GM21717 (cell line): ENCODE data around the gene GSK3A.

Experiments
- ATAC-seq: cut with Tn5 transposase; IDR thresholded peaks from one replicate; pipeline ENCODE4 v1.9.1; 2021; ENCODE audit warnings: mild to moderate bottlenecking, moderate library complexity; ENCODE audit not compliant: unreplicated experiment

Gene GSK3A

DNA sequence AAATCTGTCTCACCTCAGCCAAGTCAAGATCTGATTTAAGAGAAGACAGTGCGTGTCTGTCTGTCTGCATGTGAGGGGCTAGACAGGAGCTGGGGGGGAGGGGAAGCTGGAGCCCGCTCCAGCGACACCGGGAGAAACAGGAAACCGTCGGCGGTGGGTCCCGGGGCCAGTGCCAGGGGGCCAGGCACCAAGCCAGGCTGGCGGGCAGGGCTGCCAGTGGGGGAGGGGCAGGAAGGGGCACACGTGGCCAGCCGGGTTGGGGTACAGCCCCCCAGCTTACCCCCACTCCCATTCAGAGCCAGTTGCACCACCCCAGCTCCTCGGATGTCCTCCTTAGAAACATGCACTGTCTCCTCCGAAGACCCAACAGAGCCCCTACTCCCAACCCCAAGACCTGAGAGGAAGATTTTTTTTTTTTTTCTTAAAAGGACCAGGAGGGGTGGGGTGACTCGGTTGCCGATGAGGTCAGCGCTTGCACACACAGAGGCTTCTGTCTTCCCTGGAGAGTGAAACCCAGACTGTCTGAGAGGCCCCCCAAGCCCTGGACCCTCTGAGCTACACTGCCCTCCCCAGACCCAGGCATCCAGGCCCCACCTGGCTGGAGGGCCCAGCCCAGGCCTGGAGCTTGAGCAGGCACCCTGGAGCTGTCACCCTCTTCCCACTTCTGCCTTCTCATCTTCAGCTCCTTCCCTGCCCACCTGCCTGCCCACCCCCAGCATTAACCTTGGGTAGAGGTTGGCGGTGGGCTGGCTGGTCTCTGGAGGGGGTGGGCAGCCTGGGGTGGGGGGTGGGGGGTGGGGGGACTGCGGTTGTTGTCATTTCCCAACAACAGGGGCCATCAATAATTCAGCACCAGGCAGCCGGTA, 8.5 kb upstream of the GSK3A start:
- no peak for ATAC-seq

DNA sequence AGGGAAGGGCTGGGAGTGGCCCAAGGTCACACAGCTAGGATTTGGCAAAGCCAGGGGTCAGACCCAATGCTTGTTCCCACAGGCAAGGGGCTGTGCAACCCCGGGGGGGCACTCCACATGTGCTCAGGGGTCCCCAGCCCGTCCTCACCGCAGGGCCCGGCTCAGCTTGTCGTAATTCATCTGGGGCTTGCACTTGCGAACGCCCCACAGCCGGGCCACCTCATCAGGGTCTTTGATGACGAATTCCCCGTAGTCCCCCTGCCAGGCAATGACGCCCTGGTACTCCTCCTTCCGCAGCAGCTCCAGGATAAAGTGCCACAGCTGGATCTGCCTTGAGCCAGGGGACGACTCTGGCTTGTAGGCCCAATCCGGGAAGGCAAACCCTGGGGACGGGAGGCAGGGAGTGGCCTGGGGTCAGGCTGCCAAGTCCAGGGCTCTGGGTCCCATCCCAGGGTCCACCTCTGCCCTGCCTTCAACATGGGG, 7.8 kb upstream of the GSK3A start:
- ATAC-seq, result no peak

DNA sequence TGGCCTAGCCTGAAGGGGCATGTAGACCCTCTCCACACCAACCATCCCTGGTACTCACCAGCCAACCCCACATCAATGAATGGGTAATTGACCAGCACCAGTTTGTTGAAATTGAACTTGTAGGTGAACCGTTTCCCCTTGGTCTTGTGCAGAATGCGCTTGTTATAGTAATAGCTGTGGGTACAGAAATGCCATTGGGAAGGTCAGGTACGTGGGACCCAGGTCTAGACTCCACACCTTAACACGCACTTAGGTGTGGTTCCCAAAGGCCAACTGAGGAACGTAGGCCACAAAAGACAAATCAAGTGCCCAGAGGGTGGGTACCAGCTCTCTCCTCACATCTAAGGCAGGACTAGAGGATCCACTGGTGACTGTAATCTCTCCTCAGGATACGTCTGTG, 7.4 kb upstream of the GSK3A start:
- no peak for ATAC-seq

DNA sequence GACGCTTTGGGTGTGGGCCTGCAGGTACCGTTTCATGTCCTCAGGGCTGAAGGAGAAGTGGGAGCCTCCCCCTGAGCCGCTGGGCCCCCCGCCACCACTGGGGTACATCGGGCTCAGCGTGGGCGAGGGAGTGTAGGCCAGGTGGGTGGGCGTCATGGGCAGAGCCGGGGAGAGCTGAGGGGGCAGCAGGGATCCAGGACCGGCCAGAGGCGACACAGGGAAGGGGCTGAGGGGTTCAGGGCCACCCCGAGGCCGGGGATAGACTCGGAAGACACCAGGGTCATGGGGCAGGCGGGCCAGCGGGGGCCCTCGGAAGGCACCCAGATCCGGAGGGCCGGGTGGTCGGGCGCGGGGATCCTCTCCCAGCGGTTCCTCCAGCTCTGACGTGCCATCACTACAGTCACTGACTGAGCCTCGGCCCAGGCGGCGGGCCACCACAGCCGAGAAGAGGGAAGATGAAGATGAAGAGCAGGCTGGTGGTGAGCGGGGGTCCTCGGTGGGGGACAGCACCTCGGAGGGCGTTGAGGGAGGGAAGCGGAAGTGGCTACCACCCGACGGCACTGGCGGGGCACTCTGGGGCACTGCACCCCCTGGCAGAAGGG, 6.8 kb upstream of the GSK3A start:
- no peak for ATAC-seq

DNA sequence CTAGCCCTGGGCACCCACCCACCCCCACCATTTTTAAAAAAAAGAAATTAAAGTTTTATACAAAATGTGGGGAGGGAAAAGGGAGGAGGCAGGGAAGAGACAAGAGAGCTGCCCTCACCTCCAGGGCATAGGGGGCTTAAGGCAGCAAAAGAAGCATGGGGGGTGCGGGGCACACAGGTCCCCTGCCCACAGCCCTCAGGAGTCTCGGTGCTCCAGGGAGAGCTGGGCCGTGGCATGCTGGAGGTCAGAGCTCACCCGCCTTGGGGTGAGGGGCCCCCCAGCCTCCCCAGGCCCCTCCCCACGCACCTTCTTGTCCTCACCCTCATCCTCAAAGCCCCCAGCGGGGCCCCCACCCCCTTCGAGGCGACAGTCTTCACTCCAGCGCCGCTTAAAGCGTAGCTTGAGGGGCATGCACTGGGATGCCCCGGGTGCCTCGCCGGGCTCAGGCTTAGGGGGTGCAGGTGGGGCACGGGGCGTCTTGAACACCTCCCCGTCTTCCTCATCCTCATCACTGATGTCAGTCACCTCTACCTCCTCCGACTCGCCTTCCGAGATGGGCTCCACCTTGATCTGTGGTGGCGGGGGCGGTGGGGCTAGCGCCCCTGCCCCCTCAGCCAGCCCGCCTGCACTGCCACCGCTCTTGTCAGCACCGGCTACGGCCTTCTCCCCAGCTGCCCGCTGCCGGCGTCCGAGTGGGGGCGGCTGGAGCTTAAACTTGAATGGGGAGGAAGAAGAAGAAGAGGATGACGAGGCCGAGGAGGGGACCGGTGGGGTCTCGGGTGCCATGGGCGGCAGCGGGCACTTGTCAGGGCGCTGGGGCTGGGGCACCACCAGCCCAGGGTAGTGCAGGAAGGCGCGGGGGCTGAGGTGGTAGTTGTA, 6.1 kb upstream of the GSK3A start:
- ATAC-seq, result no peak

DNA sequence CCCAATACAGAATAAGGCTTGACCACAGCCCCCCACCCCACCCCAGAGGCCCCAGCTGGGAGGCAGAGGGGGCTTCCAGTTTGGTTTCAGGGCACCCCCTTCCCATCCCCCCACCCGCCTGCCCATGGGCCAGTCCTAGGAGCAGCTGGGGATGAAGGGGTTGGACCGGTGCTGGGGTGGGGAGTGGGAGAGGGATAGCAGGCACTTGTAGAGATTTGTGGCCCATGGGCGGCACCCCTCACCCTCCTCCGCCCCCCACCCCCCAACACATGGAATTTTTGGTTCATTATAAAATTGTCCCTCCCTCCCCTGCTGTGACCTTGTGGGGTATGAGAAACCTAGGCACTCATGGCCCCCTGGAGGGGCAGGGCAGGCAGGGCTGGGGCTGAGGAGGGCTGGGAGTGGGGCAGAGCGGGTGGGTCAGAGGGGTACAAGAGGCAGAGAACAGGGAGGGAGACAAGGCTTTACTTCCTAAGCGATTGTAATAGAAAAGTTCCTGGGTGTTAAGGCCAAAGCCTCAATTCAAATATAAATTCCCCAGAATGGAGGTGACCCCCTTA, 5.3 kb upstream of the GSK3A start:
- ATAC-seq, result no peak

DNA sequence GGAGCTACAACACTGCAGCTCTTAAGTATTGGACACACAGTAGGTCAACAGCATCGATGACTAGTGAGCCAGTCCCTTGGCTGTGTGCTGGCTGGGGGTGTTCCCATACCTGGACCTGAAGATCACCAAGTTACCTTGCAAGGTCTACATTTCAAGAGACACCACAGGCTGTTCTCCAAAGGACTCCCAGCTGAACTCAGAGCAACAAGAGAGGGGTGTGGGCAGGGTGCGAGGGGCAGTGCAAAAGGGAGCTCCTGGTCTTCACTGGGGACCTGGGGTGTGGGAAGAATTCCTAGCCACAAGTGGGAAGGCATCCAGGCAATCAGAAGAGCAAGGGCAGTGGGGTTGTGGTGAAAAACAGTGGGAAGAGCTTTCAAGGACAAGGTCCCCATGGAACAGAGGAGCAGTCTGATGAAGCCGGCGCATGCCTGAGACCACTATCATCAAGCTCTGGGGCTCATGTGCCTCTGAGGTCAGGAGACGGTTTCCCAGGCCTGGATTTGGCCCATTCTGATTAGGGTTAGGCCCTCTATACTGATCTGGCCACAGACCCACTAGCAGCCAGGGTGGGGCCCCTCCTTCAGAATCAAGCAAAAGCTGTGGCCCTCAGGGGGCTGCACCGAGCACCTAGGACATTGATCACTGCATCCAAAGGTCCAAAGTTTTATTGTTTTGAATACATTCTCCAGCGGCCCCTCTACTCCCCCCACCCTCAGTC, 4.7 kb upstream of the GSK3A start:
- no peak for ATAC-seq

DNA sequence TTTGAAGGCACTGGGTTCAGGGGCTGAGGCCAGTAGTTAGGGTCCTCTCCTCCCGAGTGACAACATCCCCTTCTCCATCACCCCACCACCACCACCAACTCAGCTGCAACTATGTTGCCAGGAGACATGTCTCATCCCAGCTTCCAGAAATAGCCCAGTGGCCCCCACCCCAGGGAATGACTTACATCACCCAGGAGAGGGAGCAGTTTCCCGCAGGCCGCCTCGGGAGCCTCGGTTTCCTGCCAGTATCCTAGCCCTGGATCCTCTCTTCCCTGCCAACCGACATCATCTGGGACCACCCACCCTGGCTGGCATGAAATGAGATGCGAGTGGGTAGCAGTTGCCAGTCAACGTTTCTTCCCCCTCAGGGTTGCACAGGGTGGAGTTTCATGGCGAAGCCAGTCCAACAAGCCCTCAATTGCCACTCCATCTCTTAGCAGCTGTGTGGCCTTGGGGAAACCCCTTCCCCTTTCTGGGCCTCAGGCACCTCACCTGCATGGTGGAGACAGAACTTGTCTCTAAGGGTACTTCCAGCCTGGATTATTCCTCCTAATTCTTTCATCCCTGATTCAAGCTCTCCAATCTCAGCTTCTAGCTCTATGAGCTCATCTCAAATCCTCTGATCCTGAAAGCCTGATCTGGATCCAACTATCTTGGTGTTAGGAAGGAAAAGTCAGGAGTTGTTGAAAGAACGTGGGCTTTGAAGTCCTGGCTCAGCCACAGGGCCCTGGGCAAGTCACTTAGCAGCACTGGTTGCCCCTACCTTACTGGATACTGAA, 3.9 kb upstream of the GSK3A start:
- no peak for ATAC-seq

DNA sequence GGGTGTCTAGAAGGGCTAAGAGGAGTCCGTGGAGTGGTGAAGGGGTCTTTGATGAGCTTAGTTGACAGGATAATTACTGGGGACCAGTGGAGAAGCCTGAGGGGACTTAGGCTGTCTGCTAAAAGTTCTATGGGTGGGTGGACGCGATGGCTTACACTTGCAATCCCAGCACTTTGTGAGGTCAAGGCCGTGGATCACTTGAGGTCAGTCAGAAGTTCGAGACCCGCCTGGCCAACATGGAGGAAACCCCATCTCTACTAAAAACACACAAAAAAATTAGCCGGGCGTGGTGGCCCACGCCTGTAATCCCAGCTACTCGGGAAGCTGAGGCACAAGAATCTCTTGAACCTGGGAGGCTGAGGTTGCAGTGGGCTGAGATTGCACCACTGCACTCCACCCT, 2.8 kb upstream of the GSK3A start:
- no peak for ATAC-seq

DNA sequence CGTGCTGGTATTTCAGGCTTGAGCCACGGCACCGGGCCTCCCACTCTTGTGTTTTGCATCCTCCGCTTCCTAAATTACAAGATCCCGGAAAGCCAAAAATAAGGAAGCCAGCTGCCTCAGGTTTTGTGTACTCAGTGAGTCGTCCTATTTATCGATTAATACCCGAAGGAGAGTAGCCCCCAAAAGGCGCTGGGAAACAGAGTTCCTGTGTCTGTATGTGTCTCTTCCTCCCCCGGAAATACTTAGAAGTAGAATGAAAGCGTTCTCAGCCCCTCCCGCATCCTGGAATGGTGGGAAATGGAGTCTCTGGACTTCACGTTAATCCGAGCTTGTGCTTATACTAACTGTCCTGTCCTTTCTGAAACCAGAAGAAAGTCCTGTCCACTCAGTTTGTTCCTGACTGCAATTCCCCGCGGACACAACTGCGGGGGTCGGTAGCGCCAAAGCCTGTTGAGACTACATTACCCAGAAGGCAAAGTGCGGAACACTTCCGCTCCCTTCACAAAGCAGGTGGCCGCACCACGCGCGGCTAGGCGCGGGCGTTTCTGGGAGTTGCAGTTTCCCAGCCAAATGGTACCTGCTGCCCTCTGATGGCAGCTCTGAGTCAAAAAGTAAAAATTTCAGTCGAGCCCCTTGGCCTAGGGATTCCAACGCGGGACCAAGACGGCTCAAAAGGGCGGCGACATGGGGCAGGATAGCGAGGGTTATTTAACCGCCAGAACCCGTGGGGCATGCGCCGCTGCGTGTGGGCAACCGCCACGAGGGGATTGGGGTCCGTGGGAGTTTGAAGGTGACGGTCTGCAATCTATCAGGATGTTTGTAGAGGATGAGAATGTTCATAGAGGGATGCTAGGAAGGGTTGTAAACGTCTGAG, 2.2 kb upstream of the GSK3A start:
- ATAC-seq, result peak; percentile 31

DNA sequence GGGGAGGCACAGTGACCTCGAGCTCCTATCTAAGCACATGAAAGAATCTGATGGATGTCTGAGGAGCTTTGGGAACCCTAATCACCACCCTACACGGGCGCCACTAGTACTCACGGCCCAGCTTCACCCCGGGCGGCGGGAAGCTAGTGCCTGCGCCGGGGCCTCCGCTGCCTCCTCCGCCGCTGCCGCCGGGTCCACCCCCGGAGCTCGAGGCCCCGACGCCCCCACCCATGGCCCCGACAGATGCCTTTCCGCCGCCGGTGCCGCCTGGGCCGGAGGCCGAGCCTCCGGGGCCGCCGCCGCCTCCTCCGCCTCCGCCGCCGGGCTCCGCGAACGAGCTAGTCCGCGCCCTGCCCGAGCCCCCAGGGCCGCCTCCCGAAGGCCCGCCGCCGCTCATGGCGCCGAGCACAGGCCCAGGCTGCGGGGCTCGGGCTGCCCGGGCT, 312 bp downstream of the GSK3A start:
- peak; percentile 0 for ATAC-seq

DNA sequence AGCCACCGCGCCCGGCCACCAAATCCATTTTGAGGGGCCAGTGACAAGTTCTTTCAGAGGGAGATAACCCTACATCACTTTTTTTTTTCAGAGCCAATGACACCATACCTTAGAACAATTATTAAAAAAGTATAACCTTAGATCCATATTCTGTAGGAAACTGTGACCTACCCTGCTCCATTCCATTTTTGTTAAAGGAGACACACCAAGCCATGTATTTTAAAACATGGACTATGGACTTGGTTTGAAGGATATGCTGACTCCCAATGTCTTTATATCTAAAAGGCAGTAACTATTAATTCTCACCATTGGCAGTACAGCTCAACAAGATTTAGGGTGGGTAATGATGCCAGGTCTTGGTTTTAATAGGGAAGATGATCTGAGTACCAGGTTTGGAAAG, 1.1 kb downstream of the GSK3A start:
- no peak for ATAC-seq

DNA sequence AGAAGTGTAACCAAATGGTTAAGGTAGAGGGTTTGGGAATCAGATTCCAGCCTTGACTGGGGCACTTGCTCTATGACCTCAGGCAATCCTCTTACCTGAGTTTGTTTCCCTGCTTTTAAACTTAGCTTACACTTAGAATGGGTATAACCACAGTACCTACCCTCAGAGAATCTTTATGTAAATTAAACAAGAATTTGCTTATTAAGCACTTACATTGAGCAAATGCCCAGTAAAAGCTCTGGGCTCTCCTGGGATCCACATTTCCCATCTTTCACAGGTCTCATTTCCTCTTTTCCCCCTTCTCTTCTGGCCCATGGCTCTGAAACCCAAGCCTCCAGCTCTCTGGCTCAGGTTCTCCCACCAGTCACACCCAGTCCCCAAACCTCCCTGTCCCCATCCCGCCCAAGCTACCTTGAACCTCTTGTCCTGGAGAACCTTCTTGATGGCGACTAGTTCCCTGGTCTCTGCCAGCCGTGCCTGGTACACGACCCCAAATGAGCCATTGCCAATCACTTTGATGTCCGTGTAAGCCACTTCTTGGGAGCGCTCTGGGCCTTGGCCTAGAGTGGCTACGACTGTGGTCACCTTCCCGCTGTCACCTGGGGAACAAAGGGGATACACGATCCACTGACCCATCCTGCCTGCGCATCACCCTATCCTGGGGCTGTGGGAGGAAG, 2.7 kb downstream of the GSK3A start:
- ATAC-seq, result no peak

DNA sequence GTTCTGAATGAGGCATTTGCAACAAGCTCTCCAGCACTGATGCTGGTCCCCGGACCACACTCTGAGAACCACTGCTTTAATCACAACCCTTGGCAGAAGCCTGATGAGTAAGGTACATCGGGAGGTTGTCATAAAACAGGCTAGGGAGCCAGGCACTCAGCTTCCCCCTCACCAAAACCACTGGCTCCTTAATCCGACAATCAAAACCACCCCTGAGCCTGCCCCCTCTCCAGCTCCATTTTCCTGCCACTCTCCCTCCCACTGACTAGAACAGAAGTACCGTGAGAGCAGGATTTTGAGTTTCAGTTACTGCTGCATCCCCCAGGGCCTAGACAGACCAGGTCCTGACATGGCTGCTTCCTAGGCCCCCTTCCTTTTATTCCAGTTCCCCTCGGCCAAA, 7.2 kb downstream of the GSK3A start:
- ATAC-seq, result no peak

DNA sequence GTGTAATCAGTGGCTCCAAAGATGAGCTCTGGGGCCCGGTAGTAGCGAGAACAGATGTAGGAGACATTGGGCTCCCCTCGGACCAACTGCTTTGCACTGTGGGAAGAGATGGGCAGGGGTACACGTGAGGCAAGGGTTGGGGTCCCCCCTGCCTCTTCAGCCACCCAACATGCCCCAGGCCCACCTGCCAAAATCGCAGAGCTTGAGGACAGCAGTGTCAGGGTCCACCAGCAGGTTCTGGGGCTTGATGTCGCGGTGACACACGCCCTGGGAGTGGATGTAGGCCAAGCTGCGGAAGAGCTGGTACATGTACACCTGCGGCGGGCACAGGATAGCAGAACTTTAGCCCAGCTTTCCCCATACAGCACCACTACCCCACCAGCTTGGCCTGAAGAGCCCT, 8.0 kb downstream of the GSK3A start:
- ATAC-seq, result no peak

DNA sequence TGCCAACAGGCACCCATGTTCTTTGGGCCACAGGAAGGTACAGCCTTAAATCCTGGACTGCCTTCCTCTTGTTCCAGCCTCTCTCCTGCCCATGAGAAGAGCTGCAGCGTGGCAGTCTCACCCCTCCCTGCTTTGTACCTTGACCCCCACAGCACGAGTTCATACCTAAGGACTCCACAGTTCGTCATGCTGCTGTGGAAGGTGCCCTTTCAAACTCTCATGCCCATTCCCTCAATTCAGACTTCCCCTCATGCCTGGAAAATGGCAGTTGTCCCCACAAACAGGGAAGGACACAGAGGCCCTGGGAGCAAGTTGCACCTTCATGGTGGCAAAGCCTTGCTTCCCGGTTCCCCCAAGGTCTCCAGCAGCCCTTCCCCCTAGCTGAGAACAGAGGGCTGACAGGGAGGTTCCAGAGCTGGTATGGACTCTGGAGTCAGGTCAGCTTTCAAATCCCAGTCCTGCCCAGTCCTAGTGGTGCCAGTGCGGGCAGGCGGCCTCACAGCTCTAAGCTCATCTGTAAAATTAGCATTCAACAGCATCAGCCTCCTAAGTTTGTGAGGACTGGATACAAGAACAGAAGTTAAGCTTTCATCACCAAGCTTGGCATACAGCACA, 8.6 kb downstream of the GSK3A start:
- ATAC-seq, result no peak

DNA sequence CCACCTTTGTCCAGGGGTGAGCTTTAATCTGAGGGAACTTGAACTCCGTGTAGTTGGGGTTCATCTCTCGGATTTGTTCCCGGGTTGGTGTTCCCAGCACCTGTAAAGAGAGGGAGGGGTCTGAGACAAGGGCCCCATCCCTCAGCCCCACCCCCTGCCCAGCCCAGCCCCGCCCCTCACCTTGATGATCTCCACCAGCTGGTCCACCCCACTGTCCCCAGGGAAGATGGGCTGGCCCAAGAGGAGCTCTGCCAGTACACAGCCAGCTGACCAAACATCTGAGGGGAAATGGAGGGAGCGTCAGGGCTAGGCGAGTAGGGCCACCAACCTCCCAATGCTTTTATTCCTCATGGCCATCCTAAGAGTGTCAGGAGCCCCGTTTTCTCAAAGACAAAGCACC, 9.3 kb downstream of the GSK3A start:
- ATAC-seq, result no peak

DNA sequence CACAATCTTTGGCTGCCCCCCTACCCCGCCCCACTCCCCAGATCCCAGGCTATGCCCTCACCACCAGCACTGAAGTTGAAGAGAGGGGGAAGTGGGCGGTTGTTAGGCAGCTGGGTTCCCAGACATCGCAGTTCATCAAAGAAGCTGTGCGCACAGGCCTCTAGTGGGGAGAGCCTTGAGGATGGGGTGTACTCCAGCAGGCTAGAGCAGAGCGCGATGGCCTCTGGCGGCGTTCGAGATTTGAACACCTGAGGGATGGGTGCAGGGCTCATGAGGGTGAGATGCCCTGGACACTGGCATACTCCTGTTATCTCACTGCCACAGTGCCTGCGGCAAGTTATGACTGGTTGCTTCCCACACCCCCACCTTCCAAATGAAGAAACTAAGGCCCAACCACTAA, 10.0 kb downstream of the GSK3A start:
- ATAC-seq, result no peak
